Dedifferentiated amniotic fluid mesenchymal stem cell (primary cell): Measurements from ENCODE around the gene PDE2A.
"Not testable (repeated sequence)": the region's sequence is repeated elsewhere in the genome, so short reads cannot be mapped to it uniquely, and the experiment has no call there.

ENCODE experiments used
- DNase-seq: peaks from one replicate; pipeline ENCODE4 v3.0.0-alpha.2; 2016; ENCODE audit errors: extremely low spot score

PDE2A gene

DNA sequence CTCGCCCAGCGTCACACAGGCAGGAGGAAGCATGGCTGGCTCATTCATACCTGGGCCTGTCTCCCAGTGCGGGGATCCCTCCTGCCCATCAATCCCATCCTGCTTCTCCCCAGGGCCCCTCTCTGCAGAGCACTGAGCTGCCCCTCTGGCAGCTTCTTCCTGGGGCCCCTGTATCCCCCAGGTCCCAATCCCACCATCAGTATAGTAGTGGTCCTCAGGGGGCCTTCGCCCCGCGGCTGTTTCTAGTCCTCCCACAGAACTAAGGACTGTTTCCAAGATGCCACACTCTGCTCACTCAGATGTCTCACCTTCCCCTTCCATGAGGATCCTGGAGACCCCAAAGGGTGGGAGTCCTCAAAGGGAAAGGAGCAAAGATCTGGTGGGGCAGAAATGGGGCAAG is 97.6 kb downstream of the PDE2A start:
- DNase-seq = no peak

DNA sequence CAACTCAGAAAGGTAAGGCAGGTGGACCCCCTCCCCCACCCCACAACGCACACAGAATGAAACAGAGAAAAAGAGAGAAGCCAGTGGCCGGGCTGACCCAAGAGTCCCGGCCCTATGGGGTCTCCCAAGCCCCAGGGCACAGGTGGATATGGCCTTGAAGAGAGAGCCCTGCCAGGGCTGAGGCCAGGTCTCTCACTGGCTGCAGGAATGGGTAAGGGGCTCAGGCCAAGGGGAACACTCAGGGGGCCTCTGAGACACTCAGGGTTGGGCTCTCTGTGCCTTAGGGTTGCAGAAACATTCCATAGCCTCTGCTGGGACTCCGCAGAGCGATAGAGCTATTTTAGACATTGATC is 98.0 kb downstream of the PDE2A start:
- DNase-seq = no peak

DNA sequence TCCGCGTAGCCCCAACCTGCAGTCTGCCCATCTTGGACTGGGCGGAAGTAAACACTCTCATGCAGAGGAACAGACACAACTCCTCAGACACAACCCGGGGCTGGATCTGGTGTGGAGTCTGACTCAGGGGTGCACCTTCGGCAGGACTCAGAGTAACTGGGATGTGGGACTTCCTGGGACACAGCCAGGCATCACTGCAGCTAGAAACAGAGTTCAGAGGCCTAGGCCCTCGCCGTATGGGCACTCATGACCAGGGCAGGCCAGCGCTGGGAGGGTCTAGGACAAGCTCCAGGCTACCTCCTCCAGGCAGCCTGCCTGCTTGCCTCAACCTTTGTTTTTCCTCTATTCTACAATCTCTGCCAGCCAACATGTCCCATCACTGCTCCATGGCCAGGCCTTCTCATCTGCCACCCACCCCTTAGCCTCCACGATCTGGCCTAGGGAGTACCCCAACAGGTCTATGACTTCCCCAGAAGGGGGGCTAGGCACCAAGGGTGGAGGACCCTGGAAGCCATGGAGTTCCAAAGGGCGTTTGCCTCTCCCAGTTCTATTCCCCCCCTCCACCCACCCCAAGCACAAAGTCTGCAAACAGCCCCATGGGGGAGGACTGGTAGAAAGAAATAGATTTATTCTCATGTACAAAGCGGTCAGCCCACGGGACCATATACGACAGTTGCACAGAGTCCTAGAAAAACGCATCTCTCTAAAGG is 98.5 kb downstream of the PDE2A start:
- DNase-seq = no peak

DNA sequence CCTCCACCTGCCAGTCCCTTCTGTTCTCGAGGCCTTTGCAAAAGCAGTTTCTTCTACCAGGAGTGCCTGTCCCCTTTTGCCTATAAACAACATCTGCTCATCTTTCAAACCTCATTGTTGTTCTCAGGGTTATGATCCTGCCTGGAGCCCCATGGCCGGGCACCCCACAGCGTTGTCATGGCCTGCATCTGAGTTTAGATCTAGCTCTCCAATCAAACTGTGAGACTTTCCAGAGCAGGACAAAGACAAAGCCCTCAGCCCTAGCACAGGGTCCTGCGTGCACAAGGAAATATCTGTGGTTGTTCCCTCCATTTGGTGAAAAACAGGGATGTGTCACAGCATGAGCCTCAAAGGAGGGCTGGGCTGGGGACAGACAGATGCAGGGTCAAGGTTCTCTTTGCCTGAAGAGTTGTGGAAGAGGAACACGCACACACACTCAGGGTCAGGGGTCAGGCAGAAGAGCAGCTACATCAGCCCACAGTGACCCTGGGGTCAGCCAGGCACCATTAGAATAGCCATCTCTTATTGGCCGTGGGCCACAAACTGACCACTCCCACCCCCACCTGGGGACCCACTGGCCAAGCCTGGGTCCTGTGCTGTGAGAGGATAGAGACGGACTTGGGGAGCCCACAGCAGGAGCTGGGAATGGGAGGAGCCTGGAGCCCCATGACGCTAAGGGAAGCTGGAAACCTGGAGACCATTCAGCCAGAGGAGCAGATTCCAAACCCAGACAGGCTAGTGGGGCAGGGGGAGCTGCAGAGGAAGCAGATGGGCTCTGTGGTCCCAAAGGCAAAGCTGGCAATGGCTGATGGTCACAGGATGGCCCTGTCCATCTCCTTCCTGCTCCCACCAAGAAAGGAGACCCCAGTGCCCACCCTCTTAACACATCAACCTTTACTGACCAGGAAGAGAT is 99.4 kb downstream of the PDE2A start:
- DNase-seq = no peak

DNA sequence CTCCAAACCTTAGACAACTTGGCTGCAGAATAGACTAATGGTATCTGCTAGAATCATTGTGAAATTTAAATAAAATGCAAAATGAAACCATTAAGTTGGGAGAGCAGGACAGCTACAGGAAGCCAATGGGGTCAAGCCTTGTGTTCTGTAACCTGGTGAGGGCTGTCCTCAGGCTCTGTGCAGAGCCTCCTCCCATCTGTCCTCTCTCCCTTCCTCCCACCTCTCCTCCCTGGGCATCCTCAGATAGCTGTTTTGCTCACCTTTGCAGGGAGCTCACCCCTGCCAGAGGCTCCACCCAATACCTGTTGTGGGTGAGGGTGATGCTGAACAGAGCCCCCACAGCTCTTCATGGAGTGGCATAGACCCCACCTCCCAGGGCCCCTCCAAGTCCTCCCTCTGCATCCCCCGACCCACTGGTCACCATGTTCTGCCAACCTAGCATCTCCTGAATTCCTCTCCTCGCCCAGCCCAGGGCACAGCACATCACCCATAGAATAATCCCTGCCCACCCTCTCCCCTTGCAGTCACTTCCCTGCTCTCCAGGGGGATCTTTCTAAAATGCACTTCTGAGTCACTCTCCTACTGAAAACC is 100.3 kb downstream of the PDE2A start:
- no peak for DNase-seq

DNA sequence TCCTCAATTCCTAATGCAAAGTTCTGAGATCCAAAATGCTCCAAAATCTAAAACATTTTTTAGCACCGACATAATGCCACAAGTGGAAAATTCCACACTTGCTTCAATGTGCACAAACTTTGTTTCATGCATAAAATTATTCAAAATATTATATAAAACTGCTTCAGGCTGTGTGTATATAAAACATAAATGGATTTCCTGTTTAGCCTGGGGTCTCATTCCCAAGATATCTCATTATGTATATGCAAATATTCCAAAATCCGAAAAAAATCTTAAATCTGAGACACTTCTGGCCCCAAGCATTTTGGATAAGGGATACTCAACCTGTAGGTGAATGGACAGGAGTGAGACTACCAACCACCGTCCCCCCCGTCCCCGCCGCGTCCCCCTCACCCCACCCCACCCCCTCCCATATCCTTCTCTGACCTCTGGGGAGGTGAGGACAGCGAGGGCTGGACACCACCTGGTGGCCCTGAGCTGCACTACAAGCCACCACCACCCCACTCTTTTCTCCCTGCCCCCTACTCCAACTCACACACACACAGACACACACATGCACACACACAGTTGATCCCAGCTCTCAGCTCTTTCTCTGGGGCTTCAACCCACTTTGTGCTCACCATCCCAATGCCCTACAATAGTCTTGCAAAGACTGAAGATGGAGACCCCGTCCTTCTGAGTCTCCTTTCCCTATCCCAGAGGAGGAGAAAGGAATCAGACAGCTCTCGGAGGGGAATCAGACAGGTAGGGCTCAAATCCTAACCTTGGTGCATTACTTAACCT is 101.0 kb downstream of the PDE2A start:
- no peak for DNase-seq

DNA sequence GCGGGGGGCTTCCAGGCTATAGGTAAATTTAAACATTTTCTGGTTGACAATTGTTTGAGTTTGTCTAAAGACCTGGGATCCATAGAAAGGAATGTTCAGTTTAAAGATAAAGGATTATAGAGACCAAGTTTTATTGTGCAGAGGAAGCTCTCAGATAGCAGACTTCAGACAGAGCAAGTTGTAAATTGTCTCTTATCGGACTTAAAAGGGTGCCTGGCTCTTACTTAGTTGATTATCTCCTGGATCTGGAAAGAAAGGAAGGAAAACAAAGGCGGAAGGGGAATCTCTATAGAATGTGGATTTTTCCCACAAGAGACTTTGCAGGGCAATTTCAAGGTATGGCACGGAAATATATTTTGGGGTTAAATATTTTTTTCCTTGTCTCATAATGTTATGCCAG is 101.7 kb downstream of the PDE2A start:
- not testable (repeated sequence) for DNase-seq

DNA sequence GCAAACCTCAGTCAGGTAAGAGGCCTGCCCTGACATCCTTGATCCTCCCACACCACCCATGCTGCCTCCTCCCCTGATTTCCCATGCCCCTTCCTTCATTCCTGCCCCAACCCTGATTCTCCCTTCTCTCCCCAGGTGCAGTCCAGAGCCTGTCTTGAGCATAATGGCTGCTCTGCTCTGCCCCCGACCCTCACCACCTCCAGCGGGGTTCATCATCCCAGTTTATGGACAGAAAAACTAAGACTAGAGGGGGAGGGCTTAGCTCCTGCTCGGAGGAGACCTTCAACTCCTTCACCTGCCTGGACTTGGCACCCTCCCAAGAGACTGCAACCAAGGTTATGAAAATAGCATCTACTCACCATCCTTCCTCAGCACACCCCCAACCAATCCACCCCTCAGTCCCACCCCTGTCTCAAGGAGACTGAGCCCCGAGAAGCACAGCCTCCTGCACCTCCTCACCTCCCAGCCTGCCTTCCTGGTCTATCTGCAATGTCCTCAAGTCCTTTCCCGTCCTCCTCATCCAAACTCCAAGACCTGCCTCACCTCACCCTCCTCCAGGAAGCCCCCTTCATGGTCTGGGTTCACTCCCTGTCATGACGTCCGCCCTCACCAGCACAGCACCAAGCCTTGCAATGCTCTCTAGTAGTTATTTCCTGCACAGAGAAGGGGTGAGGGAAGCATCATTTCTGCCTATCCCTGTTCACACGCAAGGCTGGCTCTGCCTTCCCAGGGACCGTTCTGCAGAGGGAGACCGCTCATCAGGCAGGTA is 103.1 kb downstream of the PDE2A start:
- DNase-seq = no peak

DNA sequence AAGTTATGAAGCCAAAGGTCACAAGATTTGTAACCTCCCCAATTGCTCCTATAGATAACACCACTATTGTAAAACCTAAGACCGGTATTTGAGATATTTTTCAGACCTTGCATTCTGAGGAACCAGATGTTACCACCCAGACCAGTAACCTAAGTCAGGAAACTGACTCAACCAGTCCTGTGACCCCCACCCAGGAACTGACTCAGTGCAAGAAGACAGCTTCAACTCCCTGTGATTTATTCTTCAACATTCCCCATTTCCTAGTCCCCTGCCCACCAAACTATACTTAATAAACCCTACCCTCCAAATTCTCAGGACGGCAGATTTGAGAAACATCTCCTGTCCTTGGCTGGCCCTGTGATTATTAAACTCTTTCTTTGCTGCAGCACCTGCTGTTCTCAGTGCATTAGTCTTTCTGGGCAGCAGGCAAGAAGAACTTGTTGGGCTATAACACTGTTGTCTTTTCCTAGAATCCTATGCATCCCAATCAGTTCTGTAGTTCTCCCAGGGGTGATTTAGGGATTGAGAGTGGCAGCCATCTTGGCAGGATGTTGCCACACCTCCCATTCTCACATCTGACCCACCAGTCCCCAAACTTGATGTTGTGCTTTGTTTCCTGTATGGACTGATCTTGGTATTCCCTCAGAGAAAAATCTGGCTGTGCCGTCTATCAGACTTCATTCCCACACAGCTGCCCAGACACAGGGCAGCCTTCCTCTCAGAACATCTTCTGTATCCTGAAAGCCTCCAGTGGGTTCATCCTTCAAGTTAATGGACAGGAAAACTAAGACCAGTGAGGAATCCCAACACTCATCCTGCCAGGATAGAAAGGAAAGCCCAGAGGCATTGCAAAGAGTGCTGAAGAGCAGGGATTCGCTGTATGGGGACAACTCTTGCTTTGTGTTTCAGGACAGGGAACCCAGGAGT is 104.0 kb downstream of the PDE2A start:
- DNase-seq = no peak

DNA sequence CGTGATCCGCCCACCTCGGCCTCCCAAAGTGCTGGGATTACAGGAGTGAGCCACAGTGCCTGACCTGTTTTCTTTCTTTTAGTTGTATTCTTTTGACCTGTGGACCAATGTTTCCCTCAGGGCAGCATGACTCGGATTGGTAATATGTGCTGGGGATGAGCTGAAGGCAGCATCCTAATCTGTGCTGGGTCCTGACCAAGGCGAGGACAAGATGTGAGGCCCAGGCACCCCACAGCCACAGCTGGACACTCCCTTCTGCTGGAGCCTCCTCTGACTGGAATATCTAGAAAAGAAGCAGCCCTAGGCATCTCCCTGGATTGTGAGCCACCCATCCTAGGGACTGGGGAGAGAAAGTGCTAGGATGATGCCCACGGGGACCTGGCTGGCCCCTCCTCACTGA is 105.4 kb downstream of the PDE2A start:
- DNase-seq = no peak

DNA sequence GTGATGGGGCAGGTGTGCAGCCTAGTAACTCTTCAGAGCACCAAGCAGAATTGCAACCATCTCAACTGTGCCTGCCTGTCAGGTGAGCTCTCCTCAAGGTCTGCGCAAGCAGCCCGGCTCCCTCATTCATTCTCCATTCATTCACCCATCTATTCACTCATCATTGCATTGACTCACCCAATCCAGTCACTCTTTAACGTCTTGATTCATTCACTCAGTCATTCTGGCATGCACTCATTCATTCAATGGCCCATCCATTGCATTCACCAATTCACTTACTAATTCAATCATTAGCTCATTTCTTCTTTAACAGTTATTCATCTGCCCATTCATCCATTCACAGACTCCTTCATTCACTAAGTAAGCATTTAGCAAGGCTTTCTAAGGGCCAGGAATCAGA is 111.8 kb downstream of the PDE2A start:
- DNase-seq = no peak

DNA sequence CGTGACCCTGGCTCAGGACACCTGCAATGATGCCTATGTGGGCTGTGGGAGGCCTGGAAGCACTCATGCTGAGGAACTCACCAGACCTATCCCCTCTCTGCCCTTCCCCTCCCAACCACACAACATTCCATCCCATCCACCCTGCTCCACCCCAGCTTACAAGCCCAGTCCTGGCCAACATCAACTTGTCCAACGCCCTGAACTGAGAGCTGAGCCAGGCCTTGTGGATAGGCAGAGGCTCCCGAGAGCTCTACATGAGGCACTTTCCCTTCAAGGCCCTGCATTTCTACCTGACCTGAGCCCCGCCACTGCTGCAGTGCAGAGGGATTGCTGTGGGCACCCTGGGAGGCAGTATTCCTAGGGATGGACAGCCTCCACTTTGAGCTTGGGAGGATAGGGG is 112.4 kb downstream of the PDE2A start:
- no peak for DNase-seq

DNA sequence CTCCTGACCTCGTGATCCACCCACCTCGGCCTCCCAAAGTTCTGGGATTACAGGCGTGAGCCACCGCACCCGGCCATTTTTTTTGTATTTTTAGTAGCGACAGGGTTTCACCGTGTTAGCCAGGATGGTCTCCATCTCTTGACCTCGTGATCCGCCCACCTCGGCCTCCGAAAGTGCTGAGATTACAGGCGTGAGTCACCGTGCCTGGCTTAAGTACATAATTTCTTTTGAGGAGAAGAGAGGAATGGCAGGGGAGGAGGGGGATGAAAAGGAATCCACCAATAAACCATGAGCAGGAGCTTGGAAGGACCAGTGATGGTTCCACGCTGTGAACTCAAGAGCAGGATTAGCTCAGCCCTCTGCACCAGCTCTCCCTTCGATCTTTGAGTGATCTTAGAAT is 113.4 kb downstream of the PDE2A start:
- not testable (repeated sequence) for DNase-seq

DNA sequence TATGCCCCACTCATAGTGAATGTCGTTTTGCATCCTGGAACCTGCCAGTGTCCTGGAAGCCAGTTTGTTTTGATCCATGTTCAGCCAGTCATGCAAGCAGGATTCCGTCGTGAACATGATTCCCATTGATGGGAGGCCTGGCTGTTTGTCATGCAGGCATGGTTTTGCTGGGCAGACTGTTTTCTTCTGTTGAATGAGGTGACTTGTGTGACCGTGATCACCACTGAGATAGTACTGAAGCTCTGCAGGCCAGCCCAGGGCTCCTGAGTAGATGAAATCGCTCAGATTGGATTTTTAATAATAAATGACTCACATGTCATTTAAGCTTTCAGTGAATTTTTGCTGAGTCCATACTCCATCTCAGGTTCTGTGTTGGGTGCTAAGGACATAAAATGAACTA is 117.8 kb downstream of the PDE2A start:
- DNase-seq = no peak

DNA sequence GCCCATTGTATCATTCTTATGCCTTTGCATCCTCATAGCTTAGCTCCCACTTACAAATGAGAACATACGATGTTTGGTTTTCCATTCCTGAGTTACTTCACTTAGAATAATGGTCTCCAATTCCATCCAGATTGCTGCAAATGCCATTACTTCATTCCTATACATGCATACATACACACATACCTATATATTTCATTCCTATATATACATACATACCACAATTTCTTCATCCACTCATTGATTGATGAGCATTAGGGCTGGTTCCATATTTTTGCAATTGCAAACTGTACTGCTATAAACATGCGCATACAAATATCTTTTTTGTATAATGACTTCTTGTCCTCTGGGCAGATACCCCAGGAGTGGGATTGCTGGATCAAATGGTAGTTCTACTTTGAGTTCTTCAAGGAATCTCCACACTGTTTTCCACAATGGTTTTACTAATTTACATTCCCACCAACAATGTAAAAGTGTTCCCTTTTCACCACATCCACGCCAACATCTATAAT is 119.2 kb downstream of the PDE2A start:
- DNase-seq = not testable (repeated sequence)

DNA sequence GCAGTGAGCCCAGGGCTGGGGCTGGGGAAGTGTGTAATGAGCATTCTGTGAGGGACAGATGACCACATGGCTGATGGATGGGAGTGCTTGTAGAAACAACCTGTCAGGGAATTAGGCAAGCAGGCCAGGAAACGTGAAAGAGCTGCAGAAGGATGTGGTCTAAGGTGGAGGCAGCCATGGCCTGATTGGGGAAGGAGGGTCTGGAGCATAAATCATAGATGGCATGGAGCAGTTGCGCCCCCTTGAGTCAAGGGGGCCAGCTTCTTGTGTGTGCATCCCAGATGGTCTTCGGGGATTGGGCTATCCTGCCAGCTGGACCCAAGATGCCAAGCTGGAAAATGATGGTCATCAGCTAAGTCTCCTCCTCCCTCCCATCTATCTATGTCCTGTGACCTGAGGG is 120.5 kb downstream of the PDE2A start:
- DNase-seq = no peak

DNA sequence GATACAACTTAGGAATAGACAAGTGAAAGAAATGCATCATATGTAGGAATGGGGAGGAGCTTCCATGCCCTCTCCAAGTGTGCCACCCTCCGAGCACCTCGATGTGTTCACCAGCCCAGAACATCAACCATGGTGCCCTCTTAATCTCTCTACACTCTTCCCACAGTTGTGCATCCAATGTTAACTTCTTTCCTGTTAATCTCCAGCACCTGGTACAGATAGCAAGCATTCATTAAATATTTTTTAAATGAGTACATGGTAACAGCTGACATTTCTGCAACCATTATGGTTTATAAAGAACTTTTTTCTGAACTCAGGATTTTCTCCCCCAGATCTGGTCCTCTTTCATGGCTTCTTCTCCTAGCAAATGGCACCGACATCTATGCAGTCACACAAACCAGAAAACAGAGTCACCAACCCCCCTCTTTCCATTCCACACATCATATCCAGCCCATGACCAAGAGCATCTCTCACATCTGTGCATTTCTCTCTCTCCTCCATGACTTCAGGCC is 121.8 kb downstream of the PDE2A start:
- no peak for DNase-seq

DNA sequence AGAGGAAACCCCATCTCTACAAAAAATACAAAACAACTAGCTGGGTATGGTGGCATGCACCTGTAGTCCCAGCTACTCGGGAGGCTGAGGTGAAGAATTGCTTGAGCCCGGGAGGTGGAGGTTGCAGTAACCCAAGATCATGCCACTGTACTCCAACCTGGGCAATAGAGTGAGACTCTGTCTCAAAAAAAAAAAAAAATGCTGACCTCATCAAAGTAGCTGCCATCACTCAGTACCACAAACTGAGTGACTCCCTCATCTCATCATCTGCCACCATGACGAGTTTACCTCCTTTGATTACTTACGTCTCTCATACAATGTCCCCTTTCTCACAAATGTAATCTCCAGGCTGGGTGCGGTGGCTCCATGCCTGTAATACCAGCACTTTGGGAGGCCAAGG is 122.7 kb downstream of the PDE2A start:
- DNase-seq = no peak

DNA sequence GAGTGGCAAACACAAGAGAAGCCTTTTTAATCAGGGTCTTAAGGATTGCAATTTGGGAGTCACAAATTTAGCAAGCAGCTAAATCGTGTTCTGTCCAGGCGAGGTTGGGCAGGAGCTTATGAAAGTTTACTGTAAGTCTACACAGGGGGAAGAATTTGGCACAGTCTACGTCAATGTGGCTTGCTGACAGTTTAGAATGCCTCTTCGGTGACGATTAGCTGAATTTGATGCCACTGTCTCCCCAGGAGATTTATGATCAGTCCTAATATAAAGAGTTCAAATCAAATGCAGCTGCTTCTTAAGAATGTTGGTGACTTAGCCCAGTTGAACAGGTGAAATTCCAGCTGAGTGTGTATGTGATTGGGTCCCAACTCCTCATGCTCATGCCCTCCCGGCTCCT is 125.8 kb downstream of the PDE2A start:
- DNase-seq = no peak

DNA sequence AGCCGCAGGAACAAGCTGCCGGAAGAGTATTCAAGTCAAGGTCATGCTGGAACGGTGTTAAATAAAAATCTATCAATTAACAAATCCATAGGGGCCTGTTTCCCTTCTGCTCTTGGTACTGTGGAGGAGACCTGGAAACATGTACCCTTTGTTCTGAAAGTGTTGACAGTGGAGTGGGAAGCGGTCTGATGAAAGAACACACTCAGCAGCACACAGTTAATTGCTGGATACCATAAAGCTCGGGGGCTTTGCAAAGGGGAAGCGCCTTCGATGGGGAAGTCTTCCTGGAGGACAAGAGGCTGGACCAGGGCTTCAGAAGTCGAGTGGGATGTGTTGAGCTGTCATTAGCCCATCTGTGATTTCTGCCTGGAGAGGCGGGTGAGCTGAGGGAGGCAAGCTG is 127.4 kb downstream of the PDE2A start:
- DNase-seq = no peak
